Measurements from ENCODE around the gene RTEL1. TPM values are rescaled to one million over a fixed set of nuclear protein-coding genes. Genes with fewer than 3 reads are reported as not detected.

RTEL1 gene
- total RNA-seq, 2 experiments from 2014 or later, result 53.3 to 58.9 TPM

DNA sequence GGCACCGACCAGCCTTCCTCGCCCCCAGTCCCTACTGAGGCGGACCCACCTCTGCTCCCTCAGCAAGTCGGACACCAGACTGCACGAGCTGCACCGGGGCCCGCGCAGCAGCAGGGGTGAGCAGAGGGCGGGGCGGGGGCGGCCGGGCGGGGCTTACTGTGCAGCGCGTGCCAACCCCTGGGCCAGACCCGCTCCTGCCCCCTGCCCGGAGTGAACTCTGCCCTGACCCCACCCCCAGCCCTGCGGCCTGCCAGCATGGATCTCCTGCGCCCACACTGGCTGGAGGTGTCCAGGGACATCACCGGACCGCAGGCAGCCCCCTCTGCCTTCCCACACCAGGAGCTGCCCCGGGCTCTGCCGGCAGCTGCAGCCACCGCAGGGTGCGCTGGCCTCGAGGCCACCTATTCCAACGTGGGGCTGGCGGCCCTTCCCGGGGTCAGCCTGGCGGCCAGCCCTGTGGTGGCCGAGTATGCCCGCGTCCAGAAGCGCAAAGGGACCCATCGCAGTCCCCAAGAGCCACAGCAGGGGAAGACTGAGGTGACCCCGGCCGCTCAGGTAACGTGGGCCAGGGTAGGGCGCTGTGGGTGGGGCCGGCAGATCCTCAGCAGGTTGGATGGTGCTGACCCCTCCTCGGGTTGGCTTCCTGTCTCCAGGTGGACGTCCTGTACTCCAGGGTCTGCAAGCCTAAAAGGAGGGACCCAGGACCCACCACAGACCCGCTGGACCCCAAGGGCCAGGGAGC is 80.0 kb downstream of the RTEL1 start:
- H3K27ac Mint-ChIP-seq, result peak overlapping the region; percentile 25
- peak overlapping the region; percentile 87 for H3K4me3 Mint-ChIP-seq
- ChIA-PET CTCF (interaction anchor here (1.0 to 4.2 kb wide), 3 partner anchors 12 to 548 kb away, joined by 3 to 27 read pairs (median 3); no protein-coding TSS in a partner anchor), POLR2A (no interaction called here)
- no peaks in the 10 kb centered on the region for H3K27me3 Mint-ChIP-seq
- DNase-seq, result peak; percentile 40
- peaks cover 31% of the 10 kb centered on the region for H3K36me3 Mint-ChIP-seq (ENCODE audit: low read depth)
- no peaks in the 10 kb centered on the region for H3K9me3 Mint-ChIP-seq
- H3K4me1 Mint-ChIP-seq, result peaks cover 28% of the 10 kb centered on the region

DNA sequence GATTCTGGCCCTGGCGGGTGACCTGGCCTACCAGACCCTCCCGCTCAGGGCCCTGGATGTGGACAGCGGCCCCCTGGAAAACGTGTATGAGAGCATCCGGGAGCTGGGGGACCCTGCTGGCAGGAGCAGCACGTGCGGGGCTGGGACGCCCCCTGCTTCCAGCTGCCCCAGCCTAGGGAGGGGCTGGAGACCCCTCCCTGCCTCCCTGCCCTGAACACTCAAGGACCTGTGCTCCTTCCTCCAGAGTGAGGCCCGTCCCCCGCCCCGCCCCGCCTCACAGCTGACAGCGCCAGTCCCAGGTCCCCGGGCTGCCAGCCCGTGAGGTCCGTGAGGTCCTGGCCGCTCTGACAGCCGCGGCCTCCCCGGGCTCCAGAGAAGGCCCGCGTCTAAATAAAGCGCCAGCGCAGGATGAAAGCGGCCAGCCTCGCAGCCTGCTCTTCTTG is 80.6 kb downstream of the RTEL1 start:
- ChIA-PET POLR2A (interaction anchor here (0.9 to 1.0 kb wide), 2 partner anchors 11 to 300 kb away, joined by 3 read pairs; no protein-coding TSS in a partner anchor), CTCF (interaction anchor here (1.1 to 4.2 kb wide), 3 partner anchors 12 to 26 kb away, joined by 3 to 27 read pairs (median 4); no protein-coding TSS in a partner anchor)
- Mint-ChIP-seq H3K36me3 (ENCODE audit: low read depth) (peaks cover 30% of the 10 kb centered on the region), H3K9me3 (no peaks in the 10 kb centered on the region), H3K4me3 (peak overlapping the region; percentile 87), H3K27me3 (no peaks in the 10 kb centered on the region), H3K27ac (peak overlapping the region; percentile 25), H3K4me1 (peaks cover 23% of the 10 kb centered on the region)
- peak; percentile 42 for DNase-seq

DNA sequence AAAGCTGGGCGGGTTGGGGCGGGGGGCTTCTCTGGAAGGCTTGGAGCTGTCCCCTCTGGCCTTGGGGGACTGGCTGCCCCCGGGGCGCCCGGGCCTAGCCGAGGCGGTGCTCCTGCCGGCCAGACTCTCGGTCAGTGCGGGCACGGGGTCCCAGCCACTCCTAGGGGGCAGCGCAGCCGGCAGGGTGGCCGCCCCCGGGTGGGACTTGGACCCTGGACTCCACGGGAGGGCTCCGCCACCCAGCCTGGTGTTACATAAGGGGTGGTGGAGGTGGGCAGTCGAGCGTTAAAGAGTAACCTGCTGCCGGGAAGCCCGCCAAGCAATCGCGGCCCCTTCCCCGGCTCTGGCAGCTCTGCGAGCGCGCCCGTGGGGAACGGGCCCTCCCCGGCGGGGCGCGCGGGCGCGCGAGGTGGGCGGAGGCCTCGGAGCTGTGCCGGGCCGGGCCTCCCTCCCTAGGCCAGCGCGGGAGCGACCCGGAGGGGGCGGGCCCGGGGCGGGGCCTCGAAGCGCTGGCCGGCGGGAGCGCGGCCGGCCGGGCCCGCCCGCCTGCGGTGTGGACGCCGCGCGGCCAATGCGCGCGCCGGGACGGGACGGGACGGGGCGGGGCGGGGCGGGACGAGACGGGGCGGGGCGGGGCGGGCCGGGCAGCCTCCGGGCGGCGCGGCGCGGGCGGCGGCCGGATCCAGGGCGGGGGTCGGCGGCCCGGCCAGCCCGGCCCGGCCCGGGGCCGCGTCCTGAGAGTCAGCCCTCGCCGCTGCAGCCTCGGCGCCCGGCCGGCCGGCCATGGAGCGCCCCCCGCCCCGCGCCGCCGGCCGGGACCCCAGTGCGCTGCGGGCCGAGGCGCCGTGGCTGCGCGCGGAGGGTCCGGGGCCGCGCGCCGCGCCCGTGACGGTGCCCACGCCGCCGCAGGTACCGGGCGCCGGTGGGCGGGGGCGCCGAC is 81.3 kb downstream of the RTEL1 start, which contains the start of gene SLC2A4RG:
SLC2A4RG (plus strand) TSS at position 647 of the 940 bp plus-strand sequence; CDS start at position 784, 137 bp downstream.
- Mint-ChIP-seq H3K36me3 (ENCODE audit: low read depth) (peaks cover 26% of the 10 kb centered on the region), H3K4me1 (peaks cover 16% of the 10 kb centered on the region), H3K27me3 (no peaks in the 10 kb centered on the region), H3K27ac (peak within 1 kb of the TSS; percentile 54), H3K4me3 (peak within 1 kb of the TSS; percentile 87), H3K9me3 (no peaks in the 10 kb centered on the region)
- CTCF ChIA-PET, result interaction anchor here (1.1 to 4.2 kb wide), 2 partner anchors 11 to 25 kb away, joined by 4 to 27 read pairs; no protein-coding TSS in a partner anchor
- POLR2A ChIA-PET, result interaction anchor here (0.9 to 1.0 kb wide), 2 partner anchors 11 to 299 kb away, joined by 3 read pairs; no protein-coding TSS in a partner anchor
- DNase-seq, result peak; percentile 68

DNA sequence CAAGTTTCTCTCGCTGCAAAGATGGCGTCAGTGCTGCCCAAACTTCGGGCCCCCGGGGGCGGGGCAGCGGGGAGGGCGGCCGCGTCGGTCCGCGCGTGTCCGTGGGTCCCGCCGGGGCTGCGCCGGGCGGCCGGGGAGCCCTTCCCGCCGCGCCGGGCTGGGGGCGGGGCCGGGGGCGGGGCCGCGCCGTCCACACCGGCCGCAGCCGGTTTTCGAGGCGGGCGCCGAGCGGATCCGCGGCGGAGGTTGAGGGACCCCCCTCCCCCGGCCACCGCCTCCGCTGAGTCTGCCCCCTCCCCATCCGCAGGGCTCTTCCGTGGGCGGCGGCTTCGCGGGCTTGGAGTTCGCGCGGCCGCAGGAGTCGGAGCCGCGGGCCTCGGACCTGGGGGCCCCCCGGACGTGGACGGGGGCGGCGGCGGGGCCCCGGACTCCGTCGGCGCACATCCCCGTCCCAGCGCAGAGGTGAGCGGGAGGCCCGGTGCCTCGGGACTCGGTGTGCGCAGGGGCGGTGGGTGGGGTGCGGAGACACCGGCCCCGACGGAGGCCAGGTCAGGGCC is 82.0 kb downstream of the RTEL1 start:
- H3K4me1 Mint-ChIP-seq, result peaks cover 14% of the 10 kb centered on the region
- H3K4me3 Mint-ChIP-seq, result peak overlapping the region; percentile 59
- peaks cover 23% of the 10 kb centered on the region for H3K36me3 Mint-ChIP-seq (ENCODE audit: low read depth)
- no peaks in the 10 kb centered on the region for H3K27me3 Mint-ChIP-seq
- peak overlapping the region; percentile 54 for H3K27ac Mint-ChIP-seq
- POLR2A ChIA-PET, result interaction anchor here (1.1 kb wide), 1 partner anchor 32 kb away, joined by 4 read pairs; the partner anchor contains the start of genes ARFRP1 and ZGPAT
- CTCF ChIA-PET, result interaction anchor here (0.6 to 1.5 kb wide), 5 partner anchors 11 to 64 kb away, joined by 3 to 5 read pairs (median 4); no protein-coding TSS in a partner anchor
- no peaks in the 10 kb centered on the region for H3K9me3 Mint-ChIP-seq
- DNase-seq, result peak; percentile 63

DNA sequence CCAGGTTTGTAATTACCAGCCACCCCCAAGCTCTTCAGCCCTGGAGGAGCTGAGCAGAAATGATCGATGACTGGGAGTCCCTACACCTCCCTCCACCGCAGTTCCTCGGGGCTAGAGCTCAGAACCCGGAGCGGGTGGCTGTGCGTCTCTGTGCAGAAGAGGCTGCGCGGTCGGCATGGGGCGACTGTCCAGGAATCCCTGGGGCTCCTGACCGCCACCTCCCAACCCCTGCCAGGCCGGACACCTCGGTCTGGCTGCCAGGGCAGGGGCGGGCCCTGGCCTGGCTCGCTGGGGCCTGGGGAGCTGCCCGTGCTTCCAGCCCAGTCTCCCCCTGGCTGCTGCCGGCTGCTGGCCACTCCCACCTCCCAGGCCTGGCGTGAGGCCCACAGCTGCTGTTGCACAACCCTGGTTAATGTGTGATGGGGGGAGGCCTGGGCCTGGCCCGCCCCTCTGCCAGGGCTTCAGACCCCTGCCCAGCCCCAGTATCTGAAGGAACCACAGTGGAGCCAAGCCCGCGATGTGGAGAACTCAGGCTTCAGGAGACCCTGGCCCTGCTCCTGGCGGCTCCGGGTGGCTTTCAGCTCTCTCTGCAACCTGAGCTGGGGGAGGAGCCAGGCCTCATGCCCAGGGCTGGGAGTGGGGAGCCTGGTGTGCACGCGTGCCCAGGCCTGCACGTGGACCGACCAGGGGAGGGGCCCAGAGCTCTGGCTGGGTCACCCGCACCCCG is 82.7 kb downstream of the RTEL1 start:
- H3K9me3 Mint-ChIP-seq, result no peaks in the 10 kb centered on the region
- peaks cover 7% of the 10 kb centered on the region for H3K4me1 Mint-ChIP-seq
- no peaks in the 10 kb centered on the region for H3K27me3 Mint-ChIP-seq
- ChIA-PET CTCF (interaction anchor here (0.6 to 1.5 kb wide), 6 partner anchors 10 to 64 kb away, joined by 3 to 5 read pairs (median 4); no protein-coding TSS in a partner anchor), POLR2A (interaction anchor here (1.1 kb wide), 1 partner anchor 33 kb away, joined by 4 read pairs; the partner anchor contains the start of genes ARFRP1 and ZGPAT)
- DNase-seq, result peak; percentile 42
- H3K27ac Mint-ChIP-seq, result peak overlapping the region; percentile 54
- peaks cover 18% of the 10 kb centered on the region for H3K36me3 Mint-ChIP-seq (ENCODE audit: low read depth)
- H3K4me3 Mint-ChIP-seq, result peak overlapping the region; percentile 63

DNA sequence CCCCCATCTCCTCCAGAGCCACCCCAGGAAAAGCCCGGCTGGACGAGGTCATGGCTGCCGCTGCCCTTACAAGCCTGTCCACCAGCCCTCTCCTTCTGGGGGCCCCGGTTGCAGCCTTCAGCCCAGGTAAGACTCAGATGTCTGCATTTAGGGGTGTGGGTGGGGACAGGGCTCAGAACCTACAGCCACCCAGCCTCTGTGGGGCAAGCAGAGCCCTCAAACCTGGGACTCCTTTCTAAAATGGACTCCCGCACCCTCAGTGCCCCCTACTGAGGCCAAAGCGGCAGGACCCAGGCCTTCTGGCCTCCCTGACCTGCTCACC is 83.2 kb downstream of the RTEL1 start:
- DNase-seq, result no peak
- H3K9me3 Mint-ChIP-seq, result no peaks in the 10 kb centered on the region
- ChIA-PET POLR2A (no interaction called here), CTCF (interaction anchor here (1.0 to 1.5 kb wide), 3 partner anchors 9 to 17 kb away, joined by 3 to 5 read pairs (median 4); no protein-coding TSS in a partner anchor)
- H3K36me3 Mint-ChIP-seq (ENCODE audit: low read depth), result peaks cover 14% of the 10 kb centered on the region
- H3K27ac Mint-ChIP-seq, result no peak overlapping the region
- peaks cover 2% of the 10 kb centered on the region for H3K4me1 Mint-ChIP-seq
- peak overlapping the region; percentile 63 for H3K4me3 Mint-ChIP-seq
- no peaks in the 10 kb centered on the region for H3K27me3 Mint-ChIP-seq

DNA sequence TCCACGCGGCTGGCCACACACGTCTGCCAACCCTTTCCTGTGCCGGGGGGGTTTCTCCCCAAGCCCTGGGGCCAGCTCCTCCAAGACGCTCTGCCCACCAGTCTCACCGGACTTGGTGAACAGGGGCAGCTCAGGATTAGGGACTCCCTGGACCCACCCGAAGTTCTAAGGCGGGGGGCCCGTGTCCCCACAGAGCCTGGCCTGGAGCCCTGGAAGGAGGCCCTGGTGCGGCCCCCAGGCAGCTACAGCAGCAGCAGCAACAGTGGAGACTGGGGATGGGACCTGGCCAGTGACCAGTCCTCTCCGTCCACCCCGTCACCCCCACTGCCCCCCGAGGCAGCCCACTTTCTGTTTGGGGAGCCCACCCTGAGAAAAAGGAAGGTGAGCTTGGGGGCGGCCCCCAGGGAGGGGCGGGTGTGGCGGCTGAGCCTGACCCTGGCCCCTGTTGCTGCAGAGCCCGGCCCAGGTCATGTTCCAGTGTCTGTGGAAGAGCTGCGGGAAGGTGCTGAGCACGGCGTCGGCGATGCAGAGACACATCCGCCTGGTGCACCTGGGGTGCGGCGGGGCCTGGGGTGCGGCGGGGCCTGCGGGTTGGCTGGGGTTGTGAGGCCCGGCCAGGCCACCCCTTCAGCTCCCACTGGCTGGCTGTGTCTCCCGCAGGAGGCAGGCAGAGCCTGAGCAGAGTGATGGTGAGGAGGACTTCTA is 83.7 kb downstream of the RTEL1 start:
- H3K4me3 Mint-ChIP-seq, result no peak overlapping the region
- no peaks in the 10 kb centered on the region for H3K4me1 Mint-ChIP-seq
- no peaks in the 10 kb centered on the region for H3K9me3 Mint-ChIP-seq
- no peaks in the 10 kb centered on the region for H3K27me3 Mint-ChIP-seq
- no peak for DNase-seq
- H3K27ac Mint-ChIP-seq, result peak overlapping the region; percentile 25
- ChIA-PET CTCF (interaction anchor here (1.2 to 1.5 kb wide), 3 partner anchors 14 to 16 kb away, joined by 3 to 5 read pairs (median 4); no protein-coding TSS in a partner anchor), POLR2A (no interaction called here)
- H3K36me3 Mint-ChIP-seq (ENCODE audit: low read depth), result peaks cover 9% of the 10 kb centered on the region

DNA sequence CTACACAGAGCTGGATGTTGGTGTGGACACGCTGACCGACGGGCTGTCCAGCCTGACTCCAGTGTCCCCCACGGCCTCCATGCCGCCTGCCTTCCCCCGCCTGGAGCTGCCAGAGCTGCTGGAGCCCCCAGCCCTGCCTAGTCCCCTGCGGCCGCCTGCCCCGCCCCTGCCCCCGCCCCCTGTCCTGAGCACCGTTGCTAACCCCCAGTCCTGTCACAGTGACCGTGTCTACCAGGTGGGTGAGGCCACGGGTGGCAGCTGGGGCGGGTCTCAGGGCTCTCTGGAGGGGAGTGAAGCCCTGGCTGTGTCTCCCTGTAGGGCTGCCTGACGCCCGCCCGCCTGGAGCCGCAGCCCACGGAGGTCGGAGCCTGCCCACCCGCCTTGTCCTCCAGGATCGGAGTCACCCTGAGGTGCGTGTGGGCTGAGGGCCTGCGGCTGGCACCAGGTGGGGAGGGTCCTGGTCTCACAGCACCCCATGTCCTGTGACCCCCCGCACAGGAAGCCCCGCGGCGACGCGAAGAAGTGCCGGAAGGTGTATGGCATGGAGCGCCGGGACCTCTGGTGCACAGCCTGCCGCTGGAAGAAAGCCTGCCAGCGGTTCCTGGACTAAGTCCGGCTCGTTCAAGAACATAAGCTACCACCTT is 84.4 kb downstream of the RTEL1 start:
- POLR2A ChIA-PET, result no interaction called here
- no peak overlapping the region for H3K27ac Mint-ChIP-seq
- H3K9me3 Mint-ChIP-seq, result no peaks in the 10 kb centered on the region
- H3K27me3 Mint-ChIP-seq, result no peaks in the 10 kb centered on the region
- no peak overlapping the region for H3K4me3 Mint-ChIP-seq
- DNase-seq, result no peak
- CTCF ChIA-PET, result interaction anchor here (1.3 to 1.8 kb wide), 2 partner anchors 8 to 15 kb away, joined by 3 to 4 read pairs; no protein-coding TSS in a partner anchor
- H3K36me3 Mint-ChIP-seq (ENCODE audit: low read depth), result peaks cover 6% of the 10 kb centered on the region
- no peaks in the 10 kb centered on the region for H3K4me1 Mint-ChIP-seq

DNA sequence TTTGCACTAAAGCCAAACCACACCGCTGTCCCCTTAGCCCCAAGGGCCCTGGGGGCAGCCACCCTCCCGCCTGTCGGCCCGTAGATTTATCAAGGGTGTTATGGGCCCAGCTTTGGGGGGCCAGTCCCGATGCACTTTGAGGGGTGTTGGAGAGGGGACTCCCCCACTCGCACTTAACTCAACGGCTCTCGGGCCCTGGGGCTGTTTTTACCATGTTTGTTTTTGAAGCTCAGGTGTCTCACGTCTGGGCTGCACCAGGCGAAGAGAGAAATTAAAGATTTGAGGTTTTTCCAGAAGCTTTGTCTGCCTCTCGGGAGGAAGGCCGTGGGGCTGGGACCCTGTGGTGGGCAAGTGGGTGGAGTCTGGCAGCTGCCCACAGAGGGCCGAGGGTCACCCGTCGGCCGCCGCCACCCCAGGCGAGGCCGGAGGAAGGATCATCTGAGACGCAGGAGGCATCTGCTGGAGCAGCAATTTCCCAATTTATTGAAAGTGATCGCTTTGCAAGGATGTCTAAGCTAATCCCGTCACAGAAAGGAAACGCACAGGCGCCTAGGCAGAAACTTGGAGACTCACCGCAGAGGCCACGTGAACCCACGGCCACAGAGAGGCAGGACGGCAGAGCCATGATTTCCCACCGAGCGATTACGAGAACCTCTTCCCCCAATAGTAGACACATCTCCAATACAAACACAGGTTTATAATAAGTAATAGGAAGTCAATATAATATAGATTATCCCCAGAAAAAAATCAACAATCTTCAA is 85.3 kb downstream of the RTEL1 start:
- Mint-ChIP-seq H3K27me3 (no peaks in the 10 kb centered on the region), H3K9me3 (no peaks in the 10 kb centered on the region), H3K27ac (no peak overlapping the region), H3K36me3 (ENCODE audit: low read depth) (peaks cover 6% of the 10 kb centered on the region), H3K4me3 (no peak overlapping the region), H3K4me1 (no peaks in the 10 kb centered on the region)
- ChIA-PET CTCF (interaction anchor here (0.8 to 1.8 kb wide), 2 partner anchors 9 to 206 kb away, joined by 4 read pairs; partner anchors contain the start of gene PTK6), POLR2A (no interaction called here)
- DNase-seq, result no peak

DNA sequence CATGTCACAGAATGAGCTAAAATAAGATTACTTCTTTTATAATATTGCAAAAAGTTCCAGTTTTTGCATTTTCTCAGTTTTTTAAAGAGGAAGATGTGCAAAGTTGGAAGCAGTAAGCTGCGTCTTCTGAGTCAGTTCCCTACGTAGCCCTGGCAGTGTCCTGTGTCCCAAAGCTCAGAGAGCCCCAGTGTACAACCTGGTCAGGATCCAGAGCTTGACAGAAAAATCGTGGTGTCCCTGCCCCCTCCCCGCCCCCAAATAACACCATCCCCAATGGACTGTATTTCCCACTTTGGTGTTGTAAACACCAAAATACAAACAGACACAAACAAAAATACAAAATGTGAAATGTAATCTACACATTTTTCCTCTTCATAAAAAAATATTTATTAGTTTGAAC is 86.0 kb downstream of the RTEL1 start:
- Mint-ChIP-seq H3K9me3 (no peaks in the 10 kb centered on the region), H3K27me3 (no peaks in the 10 kb centered on the region), H3K36me3 (ENCODE audit: low read depth) (peaks cover 6% of the 10 kb centered on the region), H3K4me3 (no peak overlapping the region), H3K4me1 (peaks cover 4% of the 10 kb centered on the region), H3K27ac (no peak overlapping the region)
- ChIA-PET POLR2A (no interaction called here), CTCF (interaction anchor here (0.7 to 1.8 kb wide), 3 partner anchors 10 to 206 kb away, joined by 3 to 4 read pairs (median 4); partner anchors contain the start of gene PTK6)
- no peak for DNase-seq
